PFSK-1 (cell line): ENCODE data around the gene SEMA3B.
A peak's percentile ranks its signal among the peaks of the same experiment; 100 is the strongest.

Source experiments
- FOXP2 ChIP-seq: optimal IDR thresholded peaks from 2 replicates; pipeline ENCODE3; 2011; ENCODE audit warnings: borderline replicate concordance, control low read depth, inconsistent platforms; ENCODE audit not compliant: insufficient read depth; ENCODE audit errors: extremely low read length, extremely low read depth
- POLR2AphosphoS5 ChIP-seq: IDR thresholded peaks from 2 replicates; pipeline ENCODE4 v1.6.1; 2012; ENCODE audit warnings: low read depth, mild to moderate bottlenecking, control low read depth, low read length, moderate library complexity
- SIN3A ChIP-seq: IDR thresholded peaks from 2 replicates; pipeline ENCODE4 v1.6.1; 2012; ENCODE audit warnings: mild to moderate bottlenecking, low read length, moderate library complexity, borderline replicate concordance; ENCODE audit not compliant: insufficient read depth
- TAF1 ChIP-seq: IDR thresholded peaks from 2 replicates; pipeline ENCODE4 v1.6.1; 2012; ENCODE audit warnings: low read length, control low read depth, borderline replicate concordance; ENCODE audit not compliant: insufficient read depth
- TF ChIP-seq, protein P1 (sequence below), 2 experiments: IDR thresholded peaks; 2 replicates each; pipeline versions ENCODE4 v1.6.1 to v1.8.0; 2011 to 2012; ENCODE audit warnings: low read depth in 2 of 2, low read length in 2 of 2, control low read depth in 1 of 2, inconsistent platforms in 1 of 2, mild to moderate bottlenecking in 1 of 2, moderate library complexity in 1 of 2; ENCODE audit not compliant: insufficient read depth in 1 of 2

The SEMA3B gene

DNA sequence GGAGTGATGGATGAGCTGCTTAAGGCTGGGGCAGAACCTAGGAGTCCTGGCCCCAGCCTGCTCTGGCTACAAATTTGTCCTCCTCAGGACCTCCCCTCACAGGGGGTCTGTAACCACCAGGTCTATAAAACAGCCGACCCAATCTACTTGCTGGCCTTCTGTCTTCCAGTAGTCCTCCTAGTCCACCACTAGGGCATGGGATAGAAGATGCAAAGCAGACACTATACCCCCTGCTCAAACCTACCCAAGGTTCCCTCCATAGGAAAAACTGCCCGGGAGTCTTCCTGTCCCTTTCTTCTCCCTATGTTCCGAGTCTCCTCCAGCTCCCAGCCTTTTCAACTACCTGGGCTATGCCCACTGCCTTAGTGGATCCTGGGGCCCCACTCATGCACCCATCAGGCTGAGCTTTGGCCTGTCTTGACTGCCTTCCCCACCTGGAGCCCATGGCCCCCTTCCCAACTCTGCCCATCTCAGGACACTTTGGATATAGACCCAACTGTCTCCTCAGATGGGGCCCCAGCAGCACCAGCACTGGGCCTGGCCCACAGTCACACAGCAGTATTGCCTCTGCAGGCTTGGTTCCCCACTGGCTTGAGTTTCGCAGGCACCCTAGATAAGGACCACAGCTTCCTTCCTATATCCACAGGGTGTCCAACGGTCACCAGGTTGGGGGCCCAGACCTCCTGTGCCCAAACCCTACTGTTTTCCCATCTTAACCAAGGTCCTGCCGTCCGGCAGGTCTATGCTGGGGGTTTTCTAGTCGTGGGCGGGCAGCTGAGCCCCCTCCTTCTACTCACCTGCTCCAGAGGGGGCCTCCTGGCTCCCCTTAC is 29.2 kb downstream of the SEMA3B start:
- TF ChIP-seq TAF1 (no peak), FOXP2 (no peak), POLR2AphosphoS5 (no peak), SIN3A (no peak)
- TF ChIP-seq, protein P1, sequence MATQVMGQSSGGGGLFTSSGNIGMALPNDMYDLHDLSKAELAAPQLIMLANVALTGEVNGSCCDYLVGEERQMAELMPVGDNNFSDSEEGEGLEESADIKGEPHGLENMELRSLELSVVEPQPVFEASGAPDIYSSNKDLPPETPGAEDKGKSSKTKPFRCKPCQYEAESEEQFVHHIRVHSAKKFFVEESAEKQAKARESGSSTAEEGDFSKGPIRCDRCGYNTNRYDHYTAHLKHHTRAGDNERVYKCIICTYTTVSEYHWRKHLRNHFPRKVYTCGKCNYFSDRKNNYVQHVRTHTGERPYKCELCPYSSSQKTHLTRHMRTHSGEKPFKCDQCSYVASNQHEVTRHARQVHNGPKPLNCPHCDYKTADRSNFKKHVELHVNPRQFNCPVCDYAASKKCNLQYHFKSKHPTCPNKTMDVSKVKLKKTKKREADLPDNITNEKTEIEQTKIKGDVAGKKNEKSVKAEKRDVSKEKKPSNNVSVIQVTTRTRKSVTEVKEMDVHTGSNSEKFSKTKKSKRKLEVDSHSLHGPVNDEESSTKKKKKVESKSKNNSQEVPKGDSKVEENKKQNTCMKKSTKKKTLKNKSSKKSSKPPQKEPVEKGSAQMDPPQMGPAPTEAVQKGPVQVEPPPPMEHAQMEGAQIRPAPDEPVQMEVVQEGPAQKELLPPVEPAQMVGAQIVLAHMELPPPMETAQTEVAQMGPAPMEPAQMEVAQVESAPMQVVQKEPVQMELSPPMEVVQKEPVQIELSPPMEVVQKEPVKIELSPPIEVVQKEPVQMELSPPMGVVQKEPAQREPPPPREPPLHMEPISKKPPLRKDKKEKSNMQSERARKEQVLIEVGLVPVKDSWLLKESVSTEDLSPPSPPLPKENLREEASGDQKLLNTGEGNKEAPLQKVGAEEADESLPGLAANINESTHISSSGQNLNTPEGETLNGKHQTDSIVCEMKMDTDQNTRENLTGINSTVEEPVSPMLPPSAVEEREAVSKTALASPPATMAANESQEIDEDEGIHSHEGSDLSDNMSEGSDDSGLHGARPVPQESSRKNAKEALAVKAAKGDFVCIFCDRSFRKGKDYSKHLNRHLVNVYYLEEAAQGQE (IDR thresholded peaks at IDR 0.05; ENCODE audit: insufficient read depth in 1 of 2, low read depth in 2 of 2, low read length in 2 of 2): no peak

DNA sequence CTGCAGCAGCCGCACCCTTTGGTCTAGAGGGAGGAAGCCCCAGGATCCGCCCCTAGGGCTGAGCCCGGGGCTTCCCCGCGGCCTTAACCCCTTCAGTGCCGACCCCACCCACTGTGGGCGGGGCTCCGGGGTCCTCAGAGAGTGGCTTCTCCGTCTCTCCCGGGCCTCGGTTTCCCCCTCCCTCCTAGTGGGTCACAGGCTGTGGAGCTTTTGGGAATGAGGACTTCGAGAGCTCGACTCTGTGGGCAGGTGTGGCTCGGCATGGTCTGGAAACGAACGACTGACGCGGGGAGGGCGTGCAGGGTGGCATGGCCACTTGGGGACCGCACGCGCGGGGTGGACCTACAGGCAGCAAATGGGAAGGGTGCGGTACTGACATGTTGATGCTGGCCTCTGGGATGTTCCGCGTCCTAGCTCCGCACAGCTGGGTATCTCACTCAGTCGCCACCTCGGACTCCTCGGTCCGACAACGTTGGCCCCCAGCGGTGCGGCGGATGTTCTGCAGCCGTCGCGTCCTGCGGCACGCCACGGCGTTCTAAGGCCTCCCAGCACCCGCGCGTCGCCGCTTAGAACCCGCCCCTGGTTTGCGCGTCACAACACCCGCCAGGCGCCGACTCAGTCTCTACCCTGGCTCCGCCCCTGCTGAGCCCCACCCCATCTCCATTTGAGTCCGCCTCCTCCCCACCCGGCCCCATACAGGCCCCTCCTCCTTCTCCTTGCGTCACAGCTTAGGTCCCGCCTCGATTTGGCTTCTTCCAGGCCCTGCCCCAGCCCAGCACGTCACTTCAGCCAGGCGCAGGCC is 30.1 kb downstream of the SEMA3B start, which contains the start of the genes HYAL3 and NAA80:
TSS of gene HYAL3 (minus strand) at position 570 of the 802 bp plus-strand sequence. CDS start 3,803 bp downstream, outside the sequence.
TSS of gene NAA80 (minus strand) at position 570 of the 802 bp plus-strand sequence. CDS start 1,942 bp downstream, outside the sequence.
- TF ChIP-seq TAF1 (peak; percentile 66; the same call in 1 of the 2 replicates), POLR2AphosphoS5 (peak; percentile 60)
- TF ChIP-seq, protein P1 (IDR thresholded peaks at IDR 0.05; ENCODE audit: insufficient read depth in 1 of 2, low read depth in 2 of 2, low read length in 2 of 2): no peak; a peak in 1 of 4 replicates

DNA sequence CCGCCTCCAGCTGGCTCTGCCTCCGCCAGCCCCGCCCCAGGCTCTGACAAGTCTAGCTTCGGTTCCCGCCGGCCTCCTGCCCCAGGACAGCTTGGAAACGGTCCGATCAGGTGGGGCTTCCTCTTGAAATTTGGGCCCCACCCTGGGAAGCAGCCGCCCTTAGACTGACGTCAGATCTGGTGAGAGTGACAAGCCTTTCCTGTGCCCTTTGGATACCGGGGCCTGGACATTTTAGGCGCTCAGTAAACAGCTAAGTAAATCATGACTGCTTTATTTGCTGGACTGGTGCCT is 30.6 kb downstream of the SEMA3B start:
- TF ChIP-seq FOXP2 (no peak), SIN3A (no peak)

DNA sequence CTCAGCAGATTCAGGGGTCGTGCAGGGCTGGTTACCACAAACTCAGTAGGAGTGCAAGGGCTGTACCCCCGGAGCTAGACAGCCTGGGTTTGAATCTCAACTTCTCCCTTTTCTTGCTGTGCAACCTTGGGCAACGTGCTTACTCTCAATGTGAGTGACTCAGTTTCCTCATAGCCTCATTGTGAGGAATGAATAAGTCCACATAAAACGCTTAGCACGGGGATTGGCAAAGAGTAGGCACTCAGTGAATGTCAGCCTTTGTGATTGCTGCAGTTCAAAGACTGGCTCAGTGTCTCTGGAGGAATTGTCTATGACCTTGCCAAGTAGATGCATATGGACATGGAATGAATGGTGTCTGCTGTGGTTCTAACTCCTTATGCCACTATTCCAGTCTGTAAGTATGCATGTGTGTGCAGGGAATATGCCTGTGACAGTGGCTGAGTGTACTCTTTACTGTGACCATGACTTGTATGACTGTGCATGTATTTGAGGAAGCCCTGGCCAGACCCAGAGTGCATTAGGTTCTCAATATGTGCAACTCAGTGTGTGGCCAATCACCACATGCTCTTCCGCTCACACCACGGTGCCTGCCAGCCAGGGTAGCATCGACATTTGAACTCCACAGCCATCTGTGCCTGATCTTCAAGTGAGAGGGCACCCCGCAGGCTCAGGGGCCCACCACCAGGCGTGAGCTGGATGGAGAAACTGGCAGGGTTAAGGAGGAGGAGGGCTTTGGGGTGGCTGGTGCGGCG is 31.2 kb downstream of the SEMA3B start:
- TF ChIP-seq SIN3A: no peak
- no peak for TF ChIP-seq FOXP2
- TF ChIP-seq POLR2AphosphoS5: no peak
- TF ChIP-seq TAF1: peak; percentile 35; the same call in 1 of the 2 replicates
- TF ChIP-seq, protein P1 (IDR thresholded peaks at IDR 0.05; ENCODE audit: insufficient read depth in 1 of 2, low read depth in 2 of 2, low read length in 2 of 2): no peak

DNA sequence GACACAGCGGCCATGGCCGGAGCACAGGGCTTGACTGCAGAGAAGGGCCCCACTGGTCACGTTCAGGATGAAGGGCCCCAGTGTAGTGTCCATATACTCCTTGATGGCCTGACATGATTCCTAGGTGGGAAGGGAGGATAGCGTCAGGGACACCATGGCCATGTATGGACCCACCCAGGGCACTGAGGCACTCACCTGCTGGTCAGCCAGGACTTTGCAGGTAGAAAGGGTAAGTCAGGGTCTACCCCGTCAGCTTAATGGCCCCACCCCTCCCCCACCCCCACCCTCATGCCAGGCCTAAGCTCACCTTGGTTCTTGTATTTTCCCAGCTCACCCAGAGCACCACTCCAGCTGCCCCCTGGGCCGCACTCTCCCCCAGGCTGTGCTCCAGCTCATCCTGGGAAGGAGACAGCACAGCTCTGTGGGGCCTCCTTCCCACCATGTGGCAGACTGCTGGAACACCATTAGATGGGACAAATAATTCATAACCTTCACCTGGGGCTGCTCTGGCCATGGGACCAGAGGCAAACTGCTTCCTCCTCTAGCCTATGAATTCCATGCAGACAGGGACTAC is 31.8 kb downstream of the SEMA3B start:
- TF ChIP-seq, protein P1 (IDR thresholded peaks at IDR 0.05; ENCODE audit: insufficient read depth in 1 of 2, low read depth in 2 of 2, low read length in 2 of 2): no peak
- TF ChIP-seq FOXP2 (no peak), TAF1 (no peak), SIN3A (no peak), POLR2AphosphoS5 (no peak)
